Left ventricle myocardium inferior (tissue), 1 donor: ENCODE measurements around the gene HILPDA. TPM values are rescaled to one million over a fixed set of nuclear protein-coding genes. Genes with fewer than 3 reads are reported as not detected.
A peak's percentile ranks its signal among the peaks of the same experiment; 100 is the strongest.

ENCODE experiments used
- DNase-seq: peaks from one replicate; pipeline ENCODE4 v3.0.0-alpha.2; 2020
- H3K27ac ChIP-seq: fragments of 200-600 bp; replicated peaks from 2 replicates; pipeline ENCODE4 v1.8.0; 2021
- H3K27me3 ChIP-seq: fragments of 200-600 bp; 2 replicates; pipeline ENCODE4 v1.8.0; 2021; ENCODE audit warnings: low read depth
- H3K36me3 ChIP-seq: fragments of 200-600 bp; 2 replicates; pipeline ENCODE4 v1.8.0; 2021
- H3K4me1 ChIP-seq: fragments of 200-600 bp; 2 replicates; pipeline ENCODE4 v1.8.0; 2021
- H3K4me3 ChIP-seq: fragments of 200-600 bp; 2 replicates; pipeline ENCODE4 v1.8.0; 2021; ENCODE audit warnings: mild to moderate bottlenecking, moderate library complexity
- H3K9me3 ChIP-seq: fragments of 200-600 bp; replicated peaks from 2 replicates; pipeline ENCODE4 v1.8.0; 2021
- CTCF ChIP-seq: fragments of 200-600 bp; IDR thresholded peaks from 2 replicates; pipeline ENCODE4 v1.8.0; 2021; ENCODE audit warnings: antibody characterized with exemption, mild to moderate bottlenecking, borderline replicate concordance
- intact Hi-C: fragments of 100-400 bp; cut with micrococcal nuclease; formaldehyde crosslinking; loops from one replicate; pipeline ENCODE4 v1.11.0; 2022
- total RNA-seq: library from RNA; stranded (reverse); fragmentation: NEBNext Ultra II Directional; extraction: Animal tissue kit (Norgen Biotek cat#: 25700); gene quantifications from one replicate; pipeline ENCODE4 v1.2.1, GENCODE V29; 2021
- donor health status: DM: no; HTN: yes; CAD: no; lungs with severe emphysema.

HILPDA gene
- total RNA-seq, 1 donor from 2014 or later: 7.9 TPM

- Histone ChIP-seq H3K4me3 (peak overlapping the region; percentile 77), H3K4me1 (peaks cover 63% of the 10 kb centered on the region), H3K9me3 (peaks cover 4% of the 10 kb centered on the region), H3K27ac (peak overlapping the region; percentile 88), H3K27me3 (no peaks in the 10 kb centered on the region), H3K36me3 (no peaks in the 10 kb centered on the region)
- no peak for TF ChIP-seq CTCF
- DNase-seq: no peak
- intact Hi-C loops: no loop called here
Measured at GRCh38 chr7:128408709-128409595, 46.7 kb upstream of the HILPDA start.

GRCh38 chr7:128409596-128410450 lies 45.9 kb upstream of the HILPDA start, which contains the start of gene IMPDH1:
Gene IMPDH1, minus strand, starts transcription at chr7:128409982. Its CDS starts 81 bp downstream, at chr7:128409901.
- H3K4me3 ChIP-seq: peak within 1 kb of the TSS; percentile 77
- peak; percentile 93 for DNase-seq
- H3K36me3 ChIP-seq: no peaks in the 10 kb centered on the region
- no peaks in the 10 kb centered on the region for H3K27me3 ChIP-seq
- H3K27ac ChIP-seq: peak within 1 kb of the TSS; percentile 88
- peaks cover 4% of the 10 kb centered on the region for H3K9me3 ChIP-seq
- H3K4me1 ChIP-seq: peaks cover 54% of the 10 kb centered on the region
- intact Hi-C loops: no loop called here
- TF ChIP-seq CTCF: no peak

- no peak for DNase-seq
- Histone ChIP-seq H3K4me3 (peak overlapping the region; percentile 77), H3K4me1 (peaks cover 48% of the 10 kb centered on the region), H3K9me3 (peaks cover 4% of the 10 kb centered on the region), H3K27ac (peak overlapping the region; percentile 88), H3K36me3 (no peaks in the 10 kb centered on the region), H3K27me3 (no peaks in the 10 kb centered on the region)
- intact Hi-C loops: no loop called here
- no peak for TF ChIP-seq CTCF
Measured at GRCh38 chr7:128410451-128410753, 45.3 kb upstream of the HILPDA start.

- intact Hi-C loops: no loop called here
- H3K27ac ChIP-seq: no peak overlapping the region
Measured at GRCh38 chr7:128415217-128415785, 40.4 kb upstream of the HILPDA start.

More at GRCh38 chr7:128415217-128415785, 40.4 kb upstream of the HILPDA start:
- Histone ChIP-seq H3K27me3 (no peaks in the 10 kb centered on the region), H3K9me3 (peaks cover 4% of the 10 kb centered on the region), H3K36me3 (no peaks in the 10 kb centered on the region), H3K4me1 (peaks cover 7% of the 10 kb centered on the region), H3K4me3 (no peak overlapping the region)
- no peak for TF ChIP-seq CTCF
- DNase-seq: no peak
